Activated naive CD4-positive, alpha-beta T cell treated with Interleukin-2 at 50 U/mL for 16 hours (primary cell): ENCODE data around the gene CPNE5.
A peak's percentile ranks its signal among the peaks of the same experiment; 100 is the strongest.

ENCODE experiments used
- DNase-seq: peaks from one replicate; pipeline ENCODE4 v3.0.0-alpha.2; 2020

The CPNE5 gene

DNA sequence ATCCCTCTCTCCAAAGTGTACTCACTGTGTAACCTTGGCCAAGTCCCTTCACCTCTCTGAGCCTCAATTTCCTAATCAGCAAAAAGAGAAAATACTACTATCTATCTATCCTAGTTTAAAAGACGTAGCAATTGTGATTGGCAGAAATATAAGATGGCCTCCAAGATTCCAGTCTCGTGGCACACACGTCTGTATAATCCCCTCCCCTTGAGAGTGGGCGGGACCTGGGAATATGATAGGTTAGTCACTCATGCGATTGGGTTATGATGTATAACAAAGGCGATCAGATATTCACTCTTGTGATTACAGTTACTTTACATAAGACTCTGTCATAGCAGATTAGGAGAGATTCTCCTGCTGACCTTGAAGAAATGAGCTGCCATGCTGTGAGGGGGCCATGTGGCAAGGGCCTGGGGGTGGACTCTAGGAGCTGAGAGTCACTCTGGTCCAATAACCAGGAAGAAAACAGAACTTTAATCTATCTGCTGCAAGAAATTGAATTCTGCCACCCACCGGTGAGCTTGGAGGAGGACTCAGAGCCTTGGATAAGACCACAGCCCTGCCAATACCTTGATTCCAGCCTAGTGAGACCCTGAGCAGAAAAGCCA, 6.0 kb downstream of the CPNE5 start:
- DNase-seq: no peak

GRCh38 chr6:36832313-36832712, 6.9 kb downstream of the CPNE5 start:
- no peak for DNase-seq

DNA sequence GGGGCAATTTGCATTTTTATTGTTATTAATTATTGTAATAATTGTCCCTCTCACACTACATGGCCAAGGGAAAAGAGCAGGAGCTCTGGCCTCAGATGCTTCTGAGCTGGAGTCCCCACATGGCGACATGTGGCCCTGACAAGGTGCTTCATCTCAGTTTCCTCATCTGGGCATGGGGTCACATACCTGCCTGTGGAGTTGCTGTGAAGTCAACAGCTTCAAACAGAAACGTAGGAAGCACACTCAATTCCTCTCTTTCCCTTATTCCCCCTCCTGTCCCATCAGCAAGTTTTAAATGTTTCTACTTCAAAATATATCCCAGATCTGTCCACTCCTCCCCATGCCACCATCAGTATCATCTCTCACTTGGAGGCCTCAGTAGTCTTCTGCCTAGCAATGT, 8.7 kb downstream of the CPNE5 start:
- no peak for DNase-seq

GRCh38 chr6:36829919-36830544, 9.2 kb downstream of the CPNE5 start:
- no peak for DNase-seq

DNA sequence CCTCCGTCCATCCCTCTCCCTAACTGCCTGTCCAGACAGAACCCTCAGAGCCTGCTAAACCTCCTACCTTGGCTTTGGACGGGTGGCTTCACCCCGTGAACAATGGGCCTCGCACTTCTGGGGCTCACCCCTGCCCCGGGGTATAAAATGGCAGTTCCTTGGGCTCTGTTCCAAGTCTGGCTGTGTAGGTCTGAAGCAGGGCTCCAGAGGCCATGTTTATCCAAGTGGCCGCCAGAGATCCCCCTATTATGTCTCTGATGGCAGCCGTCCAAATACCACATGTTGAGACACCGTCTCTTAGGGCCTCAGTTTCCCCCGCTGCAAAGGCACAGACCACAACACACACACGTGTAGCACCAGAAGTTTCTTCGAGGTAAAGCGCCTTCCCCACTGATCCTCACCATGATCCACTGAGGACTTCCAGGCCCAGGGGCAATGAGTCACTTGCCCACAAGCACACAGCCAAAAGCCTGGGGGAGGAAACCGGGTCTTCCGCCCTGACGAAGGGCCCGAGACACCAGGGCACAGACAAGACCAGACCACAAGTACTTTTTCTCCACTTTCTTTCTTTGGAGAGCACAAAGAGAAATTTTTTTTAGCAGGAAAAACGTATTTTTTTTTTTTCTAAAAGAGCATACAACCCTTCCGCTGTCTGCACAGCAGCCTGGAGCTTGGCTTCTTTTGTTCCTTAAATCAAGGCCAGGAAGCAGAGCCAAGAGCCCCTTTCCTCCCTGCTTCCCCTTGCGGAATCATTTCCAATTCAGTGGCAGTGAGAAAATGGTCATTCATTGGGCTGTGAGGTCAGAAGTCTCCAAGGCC, 11.8 kb downstream of the CPNE5 start:
- DNase-seq: peak; percentile 12

DNA sequence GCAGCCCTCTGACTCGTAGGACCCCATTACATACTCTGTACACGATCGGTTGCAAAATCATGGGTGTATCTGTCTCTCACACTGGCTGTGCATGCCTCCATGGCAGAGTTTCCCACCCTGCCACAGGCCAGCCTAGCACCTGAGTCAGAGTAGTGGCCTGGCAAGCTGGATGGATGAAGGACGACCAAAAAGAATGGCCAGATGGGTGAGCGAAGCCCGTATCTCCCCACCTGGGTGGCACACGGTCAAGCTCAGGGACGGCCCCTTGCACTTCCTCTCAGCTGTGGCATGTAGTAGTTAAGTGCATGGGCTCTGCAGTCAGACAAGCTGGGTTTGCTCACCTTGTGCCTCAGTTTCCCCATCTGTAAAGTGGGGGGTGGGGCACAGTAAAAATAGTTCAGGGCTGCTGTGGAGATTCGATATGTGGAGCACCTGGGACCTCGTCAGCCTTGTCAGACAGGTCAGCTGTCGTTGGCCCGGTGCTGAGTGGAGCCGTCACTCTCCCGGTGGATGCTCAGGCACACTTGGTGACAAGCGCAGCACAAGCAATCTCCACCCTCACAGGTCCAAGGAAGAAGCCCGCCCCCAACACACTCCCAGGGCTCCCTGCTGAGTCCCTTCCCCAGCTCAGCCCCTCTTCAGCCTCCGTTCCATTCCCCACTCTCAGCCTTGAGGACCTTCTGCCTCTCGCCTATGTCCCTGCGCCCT, 12.6 kb downstream of the CPNE5 start:
- no peak for DNase-seq

DNA sequence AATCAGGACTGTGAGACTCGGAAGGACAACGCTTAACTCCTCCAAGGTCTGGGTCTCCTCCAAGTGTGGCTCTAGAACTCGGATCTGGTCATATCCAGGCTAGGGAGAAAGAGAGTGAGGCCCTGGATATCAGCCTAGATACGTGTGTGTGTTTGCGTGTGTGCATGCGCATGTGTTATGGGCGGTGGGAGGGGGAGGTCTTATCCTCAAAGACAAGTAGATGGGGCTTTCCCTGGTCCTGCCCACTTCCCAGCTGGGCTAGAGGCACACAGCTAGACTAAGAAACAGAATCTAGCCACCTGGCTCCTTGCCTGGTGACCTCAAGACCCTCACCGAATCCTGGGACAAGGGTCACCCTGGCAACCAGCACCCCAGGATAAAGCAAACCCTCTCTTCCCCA, 13.2 kb downstream of the CPNE5 start:
- no peak for DNase-seq

- DNase-seq: no peak
Measured at GRCh38 chr6:36825452-36825851, 13.8 kb downstream of the CPNE5 start.

- DNase-seq: no peak
Measured at GRCh38 chr6:36824253-36824652, 15.0 kb downstream of the CPNE5 start.

GRCh38 chr6:36823421-36824096, 15.7 kb downstream of the CPNE5 start:
- no peak for DNase-seq

GRCh38 chr6:36822506-36823269, 16.6 kb downstream of the CPNE5 start:
- no peak for DNase-seq

DNA sequence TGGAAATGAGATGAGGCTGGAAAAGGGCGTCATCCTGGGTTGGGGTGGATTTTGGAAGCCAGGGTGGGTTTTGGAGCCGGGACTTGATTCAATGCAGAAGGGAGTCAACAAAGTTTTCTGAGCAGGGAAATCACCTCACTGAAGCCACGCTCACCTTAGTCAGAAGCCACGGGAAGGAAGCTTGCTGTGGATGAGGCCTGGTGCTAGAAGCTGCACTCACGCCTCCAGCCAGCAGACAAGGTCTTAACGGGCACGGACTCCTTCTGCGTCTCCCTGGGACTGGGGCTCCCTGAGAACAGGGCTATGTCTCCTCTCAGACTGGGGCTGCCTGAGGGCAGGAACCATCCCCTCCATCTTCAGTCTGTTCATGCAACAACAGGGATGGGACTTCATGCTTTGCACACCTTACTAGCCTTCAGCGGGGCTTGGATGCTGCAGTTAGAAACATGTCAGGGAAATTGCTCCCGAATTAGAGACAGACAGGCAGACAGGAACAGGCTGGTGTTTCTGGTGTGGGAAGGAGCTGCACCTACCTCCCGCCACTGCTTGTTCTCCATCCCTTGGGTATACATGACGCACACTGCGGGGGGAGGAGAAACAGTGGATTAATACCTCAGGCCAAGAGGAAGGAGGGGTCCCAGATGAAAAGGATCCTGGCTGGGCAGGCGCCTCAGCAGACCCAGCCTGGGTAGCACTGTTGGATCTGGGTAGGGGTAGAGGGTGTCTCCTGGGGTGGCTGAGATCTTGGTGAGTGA, 17.5 kb downstream of the CPNE5 start:
- DNase-seq: no peak

- DNase-seq: no peak
Measured at GRCh38 chr6:36820700-36821580, 18.3 kb downstream of the CPNE5 start.

DNA sequence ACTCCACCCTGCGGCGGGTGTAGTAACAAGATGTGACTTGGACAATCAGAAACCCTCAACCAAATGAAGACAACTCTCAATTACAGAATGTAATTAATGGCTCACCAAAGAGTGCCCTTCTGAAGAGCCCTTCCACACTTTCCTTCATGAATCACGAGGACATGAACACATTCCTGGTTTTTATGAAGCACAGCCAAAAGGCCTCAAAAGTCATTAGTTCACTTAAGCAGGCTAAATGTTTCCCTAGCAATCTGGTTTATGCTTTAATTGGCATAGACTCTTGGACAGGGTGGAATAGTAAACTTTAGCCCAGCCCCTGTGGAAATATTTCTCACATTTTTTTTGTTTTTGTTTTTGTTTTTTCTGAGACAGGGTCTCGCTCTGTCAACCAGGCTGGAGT, 20.5 kb downstream of the CPNE5 start:
- DNase-seq: no peak

GRCh38 chr6:36817847-36818246, 21.4 kb downstream of the CPNE5 start:
- DNase-seq: no peak

DNA sequence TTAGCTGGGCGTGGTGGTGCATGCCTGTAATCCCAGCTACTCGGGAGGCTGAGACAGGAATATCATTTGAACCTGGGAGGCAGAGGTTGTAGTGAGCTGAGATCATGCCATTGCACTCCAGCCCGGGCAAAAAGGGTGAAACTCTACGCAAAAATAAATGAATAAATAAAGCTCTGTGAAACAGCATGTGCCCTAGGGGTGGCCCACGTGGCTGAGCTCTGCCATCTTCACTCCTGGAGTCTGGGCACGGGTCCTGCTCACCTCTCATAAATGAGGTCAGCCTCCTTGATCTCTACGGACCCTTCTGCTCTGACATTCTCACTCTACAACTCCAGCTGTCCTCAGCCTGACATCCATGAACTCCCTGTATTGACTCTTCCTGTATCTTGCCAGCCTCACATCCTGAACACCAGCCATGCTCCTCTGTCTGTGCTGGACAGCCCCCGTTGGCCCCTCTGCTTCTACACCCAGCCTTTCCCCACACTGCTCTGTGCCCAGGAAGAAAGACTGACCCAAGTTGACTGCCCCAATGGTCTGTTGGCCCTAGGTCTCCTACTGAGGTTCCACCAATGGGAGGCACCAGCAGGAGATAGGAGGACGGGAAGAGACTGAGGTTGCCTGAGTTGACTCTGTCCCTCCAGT, 21.9 kb downstream of the CPNE5 start:
- DNase-seq: no peak

GRCh38 chr6:36815962-36816735, 23.1 kb downstream of the CPNE5 start:
- DNase-seq: no peak

- DNase-seq: no peak
Measured at GRCh38 chr6:36814249-36814648, 25.0 kb downstream of the CPNE5 start.

DNA sequence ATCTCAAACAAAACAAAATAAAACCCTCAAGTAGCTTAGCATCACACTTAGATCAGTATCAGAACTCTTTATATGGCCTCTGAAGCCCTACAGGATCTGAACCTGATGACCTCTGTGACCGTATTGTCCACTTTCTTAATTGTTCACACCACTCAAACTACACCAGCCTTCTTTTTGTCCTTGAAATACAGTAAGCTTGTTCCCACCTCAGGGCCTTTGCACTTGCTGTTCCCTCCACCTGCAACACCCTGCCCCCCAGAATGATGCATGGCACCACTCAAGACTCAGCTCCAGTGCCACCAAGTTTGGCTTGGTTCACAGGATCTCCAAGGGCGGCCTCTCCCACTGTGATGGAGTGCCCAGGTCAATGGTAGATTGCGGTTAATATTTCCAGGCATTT, 25.7 kb downstream of the CPNE5 start:
- DNase-seq: no peak
